GM18507 (cell line): Measurements from ENCODE around the gene BICD2.

Source experiments
- DNase-seq: peaks from one replicate; pipeline ENCODE4 v3.0.0; 2011; ENCODE audit warnings: low read depth; ENCODE audit not compliant: insufficient read length; ENCODE audit errors: extremely low spot score
- FAIRE-seq: peaks from 2 replicates; lab custom pipeline; 2011; peaks lifted over from hg19 to GRCh38; lab: Jason Lieb, UNC

Gene BICD2

DNA sequence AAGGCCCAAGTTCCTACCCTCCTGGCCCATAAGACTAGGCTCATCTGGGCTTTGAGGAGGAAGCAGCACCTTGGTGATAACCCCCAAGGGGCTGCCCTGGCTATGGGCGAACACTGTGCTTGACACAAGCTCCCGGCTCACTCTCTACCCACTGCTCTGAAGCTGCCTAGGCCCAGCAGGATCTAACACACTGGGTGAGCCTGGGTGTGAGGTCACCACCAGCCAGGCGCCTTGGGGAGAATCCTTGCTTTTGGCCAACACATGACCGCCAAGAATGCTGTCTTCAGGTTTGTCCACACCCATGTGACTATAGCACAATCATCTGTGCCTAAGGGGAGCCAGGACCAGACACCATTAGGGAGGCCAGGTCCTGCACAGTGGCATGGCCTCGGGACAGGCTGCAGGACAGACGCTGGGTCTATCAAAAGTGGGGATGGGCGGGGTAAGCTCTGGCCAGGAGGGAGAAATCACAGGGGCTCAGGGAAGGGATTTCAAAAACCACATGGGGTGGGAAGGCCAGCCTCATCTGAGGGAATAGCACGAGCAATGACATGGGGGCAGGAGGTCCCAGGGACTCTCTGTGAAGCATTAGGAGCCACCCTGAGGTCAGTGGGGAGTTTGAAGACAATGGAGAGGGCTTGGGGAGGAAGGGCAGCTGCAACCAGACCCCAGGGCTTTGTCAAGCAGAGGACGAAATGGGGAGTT lies 29.6 kb downstream of the BICD2 start:
- no peak for DNase-seq
- no peak for FAIRE-seq

DNA sequence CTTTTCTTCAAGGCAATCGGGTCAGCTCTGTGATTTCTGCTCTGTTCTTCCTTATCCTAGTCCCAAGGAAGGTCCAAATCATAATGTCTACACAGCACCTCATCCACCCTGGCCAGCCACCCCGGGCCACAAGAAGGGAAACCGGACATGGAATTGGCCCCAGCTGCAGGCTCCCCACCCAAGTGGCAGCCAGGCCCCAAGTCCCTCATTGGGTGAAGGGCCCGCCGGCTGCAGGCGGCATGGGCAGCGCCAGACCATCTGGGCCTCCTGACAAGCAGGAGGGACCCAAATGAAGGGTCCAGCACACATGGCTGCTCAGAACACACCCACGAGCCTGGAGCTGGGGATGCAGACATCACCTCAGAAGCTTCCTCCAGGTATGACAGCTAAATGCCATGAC lies 33.7 kb downstream of the BICD2 start:
- no peak for FAIRE-seq
- DNase-seq, result no peak

DNA sequence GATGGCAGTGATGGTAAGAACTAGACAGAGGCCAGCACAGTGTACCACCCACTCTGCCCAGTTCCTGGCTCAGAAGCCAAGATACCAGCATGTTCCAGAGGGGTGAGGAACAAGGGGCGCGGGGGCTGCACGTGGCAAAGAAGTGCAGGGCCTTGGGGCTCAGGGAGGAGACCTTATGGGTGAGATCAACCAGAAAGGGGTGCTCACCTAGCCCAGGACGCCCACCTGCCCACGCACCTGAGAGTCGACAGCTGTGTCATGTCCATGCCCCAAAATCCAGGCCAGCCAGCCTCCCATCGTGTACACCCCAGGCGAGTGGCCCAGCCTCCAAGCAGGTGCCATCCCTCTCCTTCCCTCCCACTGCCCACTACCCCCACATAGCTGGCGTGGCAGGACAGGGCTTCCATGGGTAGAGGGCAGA lies 34.9 kb downstream of the BICD2 start:
- no peak for DNase-seq
- FAIRE-seq, result no peak

DNA sequence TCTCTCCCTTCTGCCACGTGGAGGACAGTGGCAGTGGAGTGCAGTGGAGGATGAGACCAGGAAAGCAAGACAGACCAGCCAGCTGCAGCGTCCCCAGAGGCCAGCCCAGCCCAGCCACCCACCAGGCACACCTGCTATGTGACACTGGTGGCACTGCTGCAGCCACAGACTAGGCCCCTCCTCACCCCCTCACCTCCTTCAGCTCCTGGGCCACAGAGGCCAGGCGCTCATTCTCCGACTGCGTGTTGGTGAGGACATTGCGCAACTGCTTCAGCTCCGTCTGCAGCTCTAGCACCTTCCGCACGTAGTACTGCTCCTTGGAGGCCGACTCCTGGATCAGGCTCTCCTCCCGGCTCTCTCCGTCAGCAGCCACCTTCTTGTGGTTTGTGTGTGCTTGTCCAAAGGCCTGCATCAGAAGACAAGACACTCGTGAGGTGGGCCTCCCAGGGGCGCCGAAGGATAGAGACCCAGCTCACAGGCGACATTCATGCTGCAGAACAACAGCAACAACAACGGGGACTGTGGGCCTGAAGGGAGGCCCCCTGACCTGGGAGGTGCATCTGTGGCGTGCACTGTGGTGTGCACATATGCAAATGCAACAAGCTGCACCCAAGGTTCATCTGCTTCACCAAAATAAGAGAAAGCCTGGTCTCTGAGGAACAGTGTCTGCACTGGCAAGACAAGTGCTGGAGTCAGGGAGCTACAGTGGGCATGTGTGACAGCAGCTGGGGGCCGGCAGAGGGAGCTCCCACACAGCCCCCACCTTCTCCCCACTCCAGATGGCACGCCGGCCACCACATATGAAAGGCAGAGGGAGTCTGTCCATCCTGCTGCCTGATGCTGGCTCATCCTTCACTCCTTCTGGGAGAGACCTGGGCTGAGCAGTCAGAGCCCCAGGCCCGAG lies 35.5 kb downstream of the BICD2 start:
- FAIRE-seq, result peak; percentile 75
- DNase-seq, result no peak

DNA sequence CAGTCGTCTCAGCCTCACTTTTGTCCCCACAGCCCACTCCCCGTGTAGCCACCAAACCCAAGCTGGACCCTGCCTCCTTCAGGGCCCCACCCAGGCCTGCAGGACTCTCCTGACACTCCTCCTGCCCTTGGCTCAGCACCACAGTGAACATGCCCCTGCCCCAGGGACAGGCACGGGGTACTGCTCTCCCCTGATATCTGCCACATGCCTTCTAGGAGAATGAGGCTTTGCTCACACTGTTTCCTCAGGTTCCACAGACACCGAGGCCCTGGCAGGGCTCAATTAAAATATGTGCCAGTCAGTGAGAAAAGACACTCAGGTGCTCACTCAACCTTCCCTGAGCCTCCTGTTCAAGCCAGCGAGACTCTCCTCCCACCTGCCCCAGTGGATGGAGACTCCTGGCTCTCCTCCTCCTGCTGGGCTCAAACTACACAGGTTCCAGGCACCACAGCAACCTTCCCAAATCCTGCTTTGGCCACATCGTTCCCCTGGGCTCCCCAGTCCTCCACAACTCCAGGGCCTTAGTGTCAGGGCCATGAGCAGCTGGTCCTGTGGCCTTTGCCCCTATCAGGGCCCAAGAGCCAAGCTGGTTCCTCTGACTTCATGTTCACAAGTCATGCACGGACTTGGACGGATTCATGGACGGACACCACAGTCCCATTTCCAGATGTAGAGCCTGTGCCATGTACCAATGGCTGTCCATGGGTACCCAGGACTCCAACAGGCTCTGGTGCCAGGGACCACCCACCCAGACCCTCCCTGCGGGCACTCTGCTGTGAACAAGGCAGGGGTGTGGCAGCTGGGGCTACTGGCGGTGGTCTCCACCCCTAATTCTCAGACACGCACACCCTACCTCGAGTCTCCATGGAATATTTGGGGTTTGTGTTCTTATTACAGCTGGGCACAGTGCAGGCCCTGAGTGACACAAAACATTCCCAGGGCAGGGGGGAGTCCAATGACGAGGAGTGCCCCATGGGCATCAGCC lies 36.6 kb downstream of the BICD2 start:
- FAIRE-seq (no peak), DNase-seq (no peak)

DNA sequence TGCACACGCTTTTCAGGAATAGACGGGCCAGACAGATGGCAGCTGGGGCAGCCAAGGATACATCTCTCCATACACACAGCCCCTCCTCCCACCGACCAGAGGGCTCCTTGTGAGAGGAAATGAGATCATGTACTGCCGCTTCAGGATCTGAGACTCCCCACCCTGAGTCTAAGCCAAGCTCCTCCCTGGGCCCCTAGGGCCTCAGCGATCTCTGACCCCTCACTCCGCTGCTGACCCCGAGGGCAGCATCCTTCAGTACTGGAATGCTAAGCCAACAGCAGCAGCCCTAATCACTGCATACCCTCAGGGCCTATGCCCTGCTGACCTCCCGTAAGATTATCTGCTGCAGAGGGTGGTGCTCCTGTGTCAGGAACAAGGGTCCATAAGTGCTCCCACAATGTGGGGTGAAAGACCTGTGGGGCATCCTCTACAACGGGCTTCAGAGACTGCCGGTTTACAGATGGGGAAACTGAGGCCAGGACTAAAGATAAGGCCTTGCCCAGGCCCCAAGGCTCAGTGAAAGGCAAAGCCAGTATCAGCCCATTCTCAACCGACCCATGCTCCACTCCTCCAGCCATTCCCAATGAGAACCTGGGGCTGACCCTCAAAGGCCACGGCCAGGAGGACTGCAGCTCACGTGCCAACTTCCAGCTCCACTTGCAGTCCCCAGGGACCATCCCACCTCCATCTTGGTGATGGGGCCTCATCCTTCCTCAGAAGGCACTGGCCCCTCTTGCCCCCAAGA lies 37.5 kb downstream of the BICD2 start:
- FAIRE-seq (no peak), DNase-seq (no peak)

DNA sequence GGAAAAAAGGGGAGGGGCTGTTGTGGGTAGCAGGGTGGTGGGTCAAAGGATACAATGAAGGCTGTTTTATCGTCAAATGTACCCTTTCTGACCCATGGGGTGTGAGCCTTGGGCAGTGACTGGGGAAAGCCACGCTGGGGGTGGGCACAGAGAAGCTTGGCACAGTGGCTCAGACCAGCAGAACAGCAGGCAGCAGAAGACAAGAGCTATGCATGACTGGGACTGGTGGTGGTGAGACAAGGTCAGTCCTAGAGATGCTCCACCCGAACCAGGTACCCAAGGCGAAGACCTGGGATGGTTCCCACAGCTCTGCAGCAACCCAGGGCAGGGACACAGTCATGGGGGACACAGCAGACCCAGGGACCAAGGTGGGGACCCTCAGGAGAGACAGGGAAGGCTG lies 38.3 kb downstream of the BICD2 start:
- no peak for DNase-seq
- no peak for FAIRE-seq

DNA sequence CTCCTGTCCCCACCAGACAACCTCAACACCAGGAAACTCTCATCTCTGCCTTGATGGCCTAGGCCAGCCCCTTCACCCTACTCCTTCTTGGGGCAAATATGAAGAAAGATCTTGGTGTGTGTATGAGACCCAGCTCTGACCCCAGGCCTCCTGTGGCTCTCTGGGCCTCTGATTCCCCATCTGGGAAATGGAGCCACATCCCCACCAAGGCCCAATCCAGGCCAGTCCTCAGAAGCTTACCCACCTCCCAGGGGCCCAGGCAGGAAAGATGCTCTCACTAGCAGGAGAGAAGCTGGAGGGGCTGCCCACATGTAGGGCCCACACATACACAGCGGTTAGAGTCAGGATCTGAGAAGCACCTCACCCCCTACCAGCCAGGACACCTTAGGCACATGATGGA lies 38.9 kb downstream of the BICD2 start:
- FAIRE-seq (no peak), DNase-seq (no peak)

DNA sequence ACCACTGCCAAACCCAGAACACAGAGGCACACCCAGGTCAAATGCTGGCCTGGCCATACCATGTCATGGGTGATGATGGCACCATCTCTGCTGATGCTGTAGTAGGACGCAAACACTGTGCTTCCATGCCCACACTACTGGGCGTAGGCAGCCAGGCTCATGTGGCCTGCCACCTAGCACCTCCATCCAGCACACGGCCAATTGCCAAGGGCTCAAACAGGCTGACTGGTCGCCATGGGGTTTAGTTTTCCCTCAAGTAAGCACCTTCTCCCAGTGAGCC lies 39.4 kb downstream of the BICD2 start:
- no peak for FAIRE-seq

DNA sequence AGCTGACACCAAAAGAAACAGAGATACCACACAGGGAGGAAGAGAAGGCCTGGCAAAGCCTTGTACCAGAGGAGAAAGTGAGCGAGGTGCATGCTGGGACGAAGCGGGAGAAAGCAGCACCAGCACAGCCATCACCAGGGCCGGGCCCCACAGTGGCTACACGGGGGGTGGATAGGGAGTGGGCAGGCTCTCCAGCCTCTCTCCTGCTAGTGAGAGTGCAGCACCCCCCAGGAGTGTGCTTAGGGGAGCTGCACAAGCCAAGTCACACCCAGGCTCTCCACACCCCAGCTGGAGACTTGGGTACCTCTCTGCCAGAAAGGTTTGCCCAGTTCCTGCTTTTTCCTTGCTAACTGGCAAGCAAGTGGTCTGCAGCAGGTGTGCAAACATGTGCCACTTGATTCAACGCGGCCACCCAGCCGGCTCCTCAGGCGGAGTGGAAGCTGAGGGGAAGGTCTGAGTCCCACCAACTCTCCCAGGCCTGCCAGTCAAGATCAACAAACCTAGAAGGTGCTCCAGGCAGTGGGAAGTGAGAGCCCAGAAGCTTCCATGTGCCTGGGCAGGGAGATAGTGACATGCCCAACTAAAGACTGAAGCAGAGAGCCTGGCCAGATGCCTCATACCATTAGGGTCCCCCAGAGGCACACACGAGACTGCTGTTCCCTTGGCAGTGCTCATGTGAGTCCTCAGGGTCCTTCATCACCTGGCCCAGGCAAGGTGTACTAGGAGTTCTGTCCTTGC lies 39.9 kb downstream of the BICD2 start:
- no peak for DNase-seq
- no peak for FAIRE-seq

More for the DNA sequence above, 39.4 kb downstream of the BICD2 start:
- no peak for DNase-seq

DNA sequence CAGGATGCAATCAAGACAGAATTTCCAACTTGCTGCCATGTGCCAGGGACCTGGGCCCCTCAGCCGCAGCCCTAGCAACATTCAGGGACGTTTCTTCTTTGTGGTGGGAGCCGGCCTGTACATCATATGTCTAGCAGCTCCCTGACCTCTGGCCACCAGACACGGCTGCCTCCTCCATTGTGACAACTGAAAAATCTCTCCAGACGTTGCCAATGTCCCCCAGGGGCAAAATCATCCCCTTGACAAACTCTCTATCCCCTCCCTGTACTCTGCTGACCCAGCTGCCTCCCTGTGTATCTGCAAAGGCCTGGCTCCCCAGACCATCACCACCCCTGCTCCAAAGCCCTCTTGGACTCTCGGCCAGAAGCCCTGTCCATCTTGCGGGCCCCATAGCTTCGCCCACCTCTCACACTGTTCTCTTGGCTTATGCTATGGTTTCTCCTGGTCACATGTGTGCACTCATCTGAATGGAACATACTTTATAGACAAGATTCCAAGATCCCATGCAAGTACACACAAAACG lies 40.8 kb downstream of the BICD2 start:
- FAIRE-seq, result no peak
- no peak for DNase-seq

DNA sequence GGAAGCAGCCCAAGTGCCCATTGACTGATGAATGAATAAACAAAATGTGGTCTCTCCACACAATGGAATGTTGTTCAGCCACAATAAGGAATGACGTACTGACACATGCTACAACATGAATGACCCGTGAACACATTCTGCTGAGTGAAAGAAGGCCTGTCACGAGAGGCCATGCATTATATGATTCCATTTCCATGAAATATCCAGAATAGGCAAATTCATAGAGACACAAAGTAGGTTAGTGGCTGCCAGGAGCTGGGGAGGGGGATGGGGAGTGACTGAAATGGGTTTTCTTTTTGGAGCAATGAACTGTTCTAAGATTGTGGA lies 41.4 kb downstream of the BICD2 start:
- no peak for DNase-seq
- FAIRE-seq, result no peak

DNA sequence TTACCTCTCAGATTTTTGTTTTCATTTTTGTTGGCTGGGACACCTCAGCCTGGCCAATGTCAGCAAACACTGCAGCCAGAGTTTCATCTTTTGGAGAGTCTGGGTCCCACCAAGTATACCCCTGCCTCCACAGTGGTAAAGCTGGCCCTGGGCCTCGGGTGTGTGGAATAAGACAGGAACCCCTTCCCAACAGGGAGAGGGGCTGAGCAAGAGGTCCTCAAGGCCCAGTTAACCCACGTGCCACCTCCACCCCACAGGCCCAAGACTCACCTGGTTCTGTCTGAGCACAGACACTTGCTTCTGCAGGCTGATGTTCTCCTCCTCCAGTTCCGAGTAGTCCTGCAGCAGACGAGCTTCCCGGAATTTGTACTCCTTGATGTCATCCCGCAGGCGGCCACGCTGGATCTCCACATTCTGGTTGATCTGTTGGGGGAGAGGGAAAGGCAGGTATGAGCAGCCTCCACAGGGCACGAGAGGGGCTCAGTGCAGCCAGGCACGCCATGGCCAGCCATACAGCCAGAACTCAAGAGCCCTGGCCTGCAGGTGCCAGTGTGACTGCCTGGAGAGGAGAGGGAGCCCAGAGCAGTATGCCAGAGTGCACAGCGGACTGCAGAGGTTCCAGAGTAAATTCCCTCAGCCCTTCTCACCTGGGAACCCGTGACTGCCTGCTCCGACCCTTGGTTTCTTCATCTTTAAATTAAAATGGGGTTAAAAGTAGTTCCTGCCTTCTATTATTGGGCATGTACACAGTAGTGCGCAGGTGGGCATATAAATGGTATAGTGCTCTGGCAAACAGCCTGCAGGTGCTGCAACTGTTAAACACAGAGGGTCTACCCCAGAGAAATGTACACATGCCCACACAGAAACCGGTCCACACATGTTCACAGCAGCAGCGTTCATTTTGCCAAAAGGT lies 42.0 kb downstream of the BICD2 start:
- DNase-seq (no peak), FAIRE-seq (no peak)

DNA sequence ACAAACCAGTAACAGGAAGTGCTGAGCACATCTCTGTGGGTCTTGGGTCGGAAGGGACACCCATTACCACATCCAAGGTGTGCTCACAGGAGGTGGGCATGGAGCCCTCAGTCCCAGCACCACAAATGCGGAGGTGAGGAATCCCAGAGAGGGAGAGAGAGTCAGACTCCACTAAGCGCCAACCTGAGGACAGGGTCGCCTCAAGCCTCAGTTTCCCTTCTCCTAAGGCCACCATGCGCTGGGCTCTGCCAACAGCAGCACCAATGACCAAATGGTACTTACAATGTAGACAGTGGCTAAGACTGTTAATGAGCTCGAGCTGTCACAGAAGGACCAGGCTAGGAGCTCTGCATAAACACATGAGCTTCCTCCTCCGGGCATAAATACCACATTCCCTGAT lies 43.1 kb downstream of the BICD2 start:
- DNase-seq (no peak), FAIRE-seq (no peak)

DNA sequence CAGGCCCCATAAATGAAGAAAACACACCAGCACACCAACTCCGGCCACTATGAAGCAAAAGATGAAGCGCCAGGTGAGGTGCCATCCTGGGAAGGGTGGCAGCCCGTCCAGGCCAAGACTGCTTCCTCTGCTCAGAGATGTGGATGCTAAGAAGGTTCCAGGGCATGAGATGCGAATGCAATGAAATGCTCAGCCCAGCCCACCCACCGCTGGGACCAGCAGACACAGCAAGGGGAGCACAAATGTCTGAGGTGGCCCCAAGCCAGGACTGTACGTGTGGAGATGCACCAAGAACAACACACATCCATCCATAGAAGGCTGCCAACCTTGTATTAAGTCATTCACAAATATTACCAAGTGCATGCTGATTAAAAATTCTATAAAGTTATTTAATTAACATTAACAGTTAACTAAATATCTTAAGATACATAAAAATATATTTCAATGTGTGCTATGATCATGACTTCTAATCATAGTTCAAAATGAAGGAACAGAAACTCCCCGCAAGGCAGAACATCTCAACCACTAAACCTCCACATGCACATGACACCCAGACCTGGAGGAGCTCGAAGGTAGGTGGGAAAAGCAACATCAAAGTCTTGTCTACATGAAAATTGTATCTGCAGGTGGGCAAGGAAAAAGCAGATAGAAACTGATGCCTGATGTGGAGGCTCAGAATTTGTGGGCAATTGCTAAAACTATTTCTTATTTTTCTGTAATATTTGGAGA lies 43.7 kb downstream of the BICD2 start:
- DNase-seq (no peak), FAIRE-seq (peak; percentile 9)

DNA sequence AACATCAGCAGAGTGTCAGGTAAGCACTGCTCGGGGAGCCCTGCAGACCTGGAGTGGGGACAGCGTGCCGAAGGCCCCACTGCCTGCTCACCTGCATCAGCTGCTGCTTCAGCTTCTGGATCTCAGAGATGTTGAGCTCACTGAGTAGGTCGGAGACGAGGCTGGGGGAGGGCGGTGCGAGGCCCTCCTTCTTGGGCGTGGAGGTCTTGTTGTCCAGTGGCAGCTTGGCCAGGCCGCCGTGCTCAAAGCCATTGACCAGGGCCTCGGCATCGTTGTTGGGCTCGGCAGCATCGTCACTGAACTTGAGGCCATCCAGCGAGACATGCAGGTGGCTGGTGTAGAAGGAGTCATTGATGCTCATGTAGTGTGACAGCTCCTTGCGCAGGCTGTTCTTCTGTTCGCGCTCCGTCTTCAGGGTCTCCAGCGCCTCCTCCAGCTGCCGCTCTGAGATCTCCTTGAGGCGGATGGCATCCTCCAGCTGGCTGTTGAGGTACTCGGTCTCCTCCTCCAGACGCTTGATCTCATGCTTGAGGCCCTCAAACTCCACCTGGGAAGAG lies 44.3 kb downstream of the BICD2 start:
- DNase-seq (no peak), FAIRE-seq (no peak)
